NB4 (cell line): ENCODE measurements around the gene SEZ6L.

Experiments used
- MYC ChIP-seq: IDR thresholded peaks from 2 replicates; pipeline ENCODE4 v1.6.1; 2011; ENCODE audit warnings: low read depth, low read length
- POLR2A ChIP-seq: IDR thresholded peaks from 2 replicates; pipeline ENCODE4 v1.6.1; 2011; ENCODE audit warnings: mild to moderate bottlenecking; ENCODE audit not compliant: insufficient read length; ENCODE audit errors: extremely low read depth
- TF ChIP-seq, protein P1 (sequence below): IDR thresholded peaks from one replicate; pipeline ENCODE4 v1.5.1; 2012; ENCODE audit warnings: low read depth, low read length
- TF ChIP-seq, protein P2 (sequence below): IDR thresholded peaks from 2 replicates; pipeline ENCODE4 v1.6.1; 2011; ENCODE audit warnings: low read depth, low read length

GRCh38 chr22:26246552-26246951 lies 77.3 kb downstream of the SEZ6L start:
- TF ChIP-seq, protein P1, sequence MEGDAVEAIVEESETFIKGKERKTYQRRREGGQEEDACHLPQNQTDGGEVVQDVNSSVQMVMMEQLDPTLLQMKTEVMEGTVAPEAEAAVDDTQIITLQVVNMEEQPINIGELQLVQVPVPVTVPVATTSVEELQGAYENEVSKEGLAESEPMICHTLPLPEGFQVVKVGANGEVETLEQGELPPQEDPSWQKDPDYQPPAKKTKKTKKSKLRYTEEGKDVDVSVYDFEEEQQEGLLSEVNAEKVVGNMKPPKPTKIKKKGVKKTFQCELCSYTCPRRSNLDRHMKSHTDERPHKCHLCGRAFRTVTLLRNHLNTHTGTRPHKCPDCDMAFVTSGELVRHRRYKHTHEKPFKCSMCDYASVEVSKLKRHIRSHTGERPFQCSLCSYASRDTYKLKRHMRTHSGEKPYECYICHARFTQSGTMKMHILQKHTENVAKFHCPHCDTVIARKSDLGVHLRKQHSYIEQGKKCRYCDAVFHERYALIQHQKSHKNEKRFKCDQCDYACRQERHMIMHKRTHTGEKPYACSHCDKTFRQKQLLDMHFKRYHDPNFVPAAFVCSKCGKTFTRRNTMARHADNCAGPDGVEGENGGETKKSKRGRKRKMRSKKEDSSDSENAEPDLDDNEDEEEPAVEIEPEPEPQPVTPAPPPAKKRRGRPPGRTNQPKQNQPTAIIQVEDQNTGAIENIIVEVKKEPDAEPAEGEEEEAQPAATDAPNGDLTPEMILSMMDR = no peak
- TF ChIP-seq POLR2A (no peak), MYC (no peak)
- TF ChIP-seq, protein P2, sequence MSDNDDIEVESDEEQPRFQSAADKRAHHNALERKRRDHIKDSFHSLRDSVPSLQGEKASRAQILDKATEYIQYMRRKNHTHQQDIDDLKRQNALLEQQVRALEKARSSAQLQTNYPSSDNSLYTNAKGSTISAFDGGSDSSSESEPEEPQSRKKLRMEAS = no peak
